ENCODE measurements around the gene BRWD1.

BRWD1 gene

GRCh38 chr21:39326607-39327307 is 13.3 kb upstream of the BRWD1 start:
- no peak for DNase-seq

GRCh38 chr21:39325458-39325857 is 12.0 kb upstream of the BRWD1 start:
- no peak for DNase-seq

GRCh38 chr21:39321424-39321823 is 8.0 kb upstream of the BRWD1 start:
- no peak for DNase-seq

GRCh38 chr21:39319814-39320332 is 6.4 kb upstream of the BRWD1 start:
- no peak for DNase-seq

- no peak for DNase-seq
Measured at GRCh38 chr21:39319251-39319756, 5.9 kb upstream of the BRWD1 start.

GRCh38 chr21:39318091-39318959 is 4.9 kb upstream of the BRWD1 start:
- DNase-seq: no peak

- DNase-seq: no peak
Measured at GRCh38 chr21:39317134-39318090, 4.0 kb upstream of the BRWD1 start.

- no peak for DNase-seq
Measured at GRCh38 chr21:39316729-39317128, 3.3 kb upstream of the BRWD1 start.

GRCh38 chr21:39315603-39316445 is 2.4 kb upstream of the BRWD1 start:
- DNase-seq: no peak

- peak; percentile 34 to 42 for DNase-seq
Measured at GRCh38 chr21:39314143-39315027, 953 bp upstream of the BRWD1 start.

GRCh38 chr21:39313042-39313570 is 326 bp downstream of the BRWD1 start:
- DNase-seq: no peak

- DNase-seq: peak; percentile 92 to 96
Measured at GRCh38 chr21:39312112-39313041, 1.1 kb downstream of the BRWD1 start.

GRCh38 chr21:39311164-39311563 is 2.3 kb downstream of the BRWD1 start:
- no peak for DNase-seq

GRCh38 chr21:39307466-39307865 is 6.0 kb downstream of the BRWD1 start:
- no peak for DNase-seq

GRCh38 chr21:39300587-39300986 is 12.8 kb downstream of the BRWD1 start:
- no peak for DNase-seq

GRCh38 chr21:39296891-39297290 is 16.5 kb downstream of the BRWD1 start:
- no peak for DNase-seq

- DNase-seq: no peak
Measured at GRCh38 chr21:39288987-39289386, 24.4 kb downstream of the BRWD1 start.

GRCh38 chr21:39282911-39283310 is 30.5 kb downstream of the BRWD1 start:
- DNase-seq: no peak

GRCh38 chr21:39281853-39282252 is 31.6 kb downstream of the BRWD1 start:
- DNase-seq: no peak
